GM18873 (cell line): ENCODE data around the gene NIM1K.
"Not testable (repeated sequence)": the region's sequence is repeated elsewhere in the genome, so short reads cannot be mapped to it uniquely, and the experiment has no call there.

Experiments
- ATAC-seq: cut with Tn5 transposase; IDR thresholded peaks from one replicate; pipeline ENCODE4 v1.9.1; 2021; ENCODE audit warnings: mild to moderate bottlenecking, moderate library complexity, moderate number of reproducible peaks; ENCODE audit not compliant: unreplicated experiment, low FRiP score

Gene NIM1K

GRCh38 chr5:43274435-43275114 lies 82.5 kb downstream of the NIM1K start:
- ATAC-seq = no peak

GRCh38 chr5:43275391-43275790 lies 83.4 kb downstream of the NIM1K start:
- ATAC-seq = no peak

- ATAC-seq = no peak
Measured at GRCh38 chr5:43279548-43280274, 87.7 kb downstream of the NIM1K start.

- no peak for ATAC-seq
Measured at GRCh38 chr5:43281840-43282658, 90.0 kb downstream of the NIM1K start.

GRCh38 chr5:43286623-43287022 lies 94.6 kb downstream of the NIM1K start:
- no peak for ATAC-seq

GRCh38 chr5:43287493-43287892 lies 95.5 kb downstream of the NIM1K start:
- no peak for ATAC-seq

GRCh38 chr5:43288269-43288831 lies 96.3 kb downstream of the NIM1K start:
- ATAC-seq = no peak

GRCh38 chr5:43290726-43291125 lies 98.7 kb downstream of the NIM1K start:
- ATAC-seq = no peak

- no peak for ATAC-seq
Measured at GRCh38 chr5:43294226-43294625, 102.2 kb downstream of the NIM1K start.

GRCh38 chr5:43295202-43295601 lies 103.2 kb downstream of the NIM1K start:
- ATAC-seq = no peak

- ATAC-seq = no peak
Measured at GRCh38 chr5:43296835-43297234, 104.8 kb downstream of the NIM1K start.

- ATAC-seq = no peak
Measured at GRCh38 chr5:43298443-43298842, 106.4 kb downstream of the NIM1K start.

GRCh38 chr5:43300112-43300511 lies 108.1 kb downstream of the NIM1K start:
- ATAC-seq = no peak

GRCh38 chr5:43301653-43302091 lies 109.6 kb downstream of the NIM1K start:
- no peak for ATAC-seq

GRCh38 chr5:43302481-43302880 lies 110.5 kb downstream of the NIM1K start:
- ATAC-seq = no peak

GRCh38 chr5:43303242-43303641 lies 111.2 kb downstream of the NIM1K start:
- no peak for ATAC-seq

GRCh38 chr5:43304525-43304924 lies 112.5 kb downstream of the NIM1K start:
- ATAC-seq = no peak

GRCh38 chr5:43305948-43306565 lies 114.0 kb downstream of the NIM1K start:
- peak; percentile 46 for ATAC-seq

GRCh38 chr5:43306954-43307353 lies 114.9 kb downstream of the NIM1K start:
- ATAC-seq = not testable (repeated sequence)

- no peak for ATAC-seq
Measured at GRCh38 chr5:43309122-43309521, 117.1 kb downstream of the NIM1K start.
